HG03196 (cell line): Measurements from ENCODE around the gene TTC7B.
"Not testable (repeated sequence)": the region's sequence is repeated elsewhere in the genome, so short reads cannot be mapped to it uniquely, and the experiment has no call there.

Experiments used
- ATAC-seq: cut with Tn5 transposase; IDR thresholded peaks from one replicate; pipeline ENCODE4 v1.9.1; 2021; ENCODE audit not compliant: unreplicated experiment

Gene TTC7B

GRCh38 chr14:90815822-90816662 is at the start of gene TTC7B:
TTC7B (minus strand) TSS chr14:90816430; CDS start chr14:90816295, 135 bp downstream.
- ATAC-seq, result no peak

- ATAC-seq, result no peak
Observed at GRCh38 chr14:90864741-90865140, 48.5 kb upstream of the TTC7B start.

- no peak for ATAC-seq
Observed at GRCh38 chr14:90858511-90858910, 42.3 kb upstream of the TTC7B start.

- ATAC-seq, result no peak
Observed at GRCh38 chr14:90857866-90858265, 41.6 kb upstream of the TTC7B start.

- not testable (repeated sequence) for ATAC-seq
Observed at GRCh38 chr14:90856115-90856514, 39.9 kb upstream of the TTC7B start.

- no peak for ATAC-seq
Observed at GRCh38 chr14:90853116-90853515, 36.9 kb upstream of the TTC7B start.

GRCh38 chr14:90851327-90852036 is 35.3 kb upstream of the TTC7B start:
- no peak for ATAC-seq

GRCh38 chr14:90850487-90850886 is 34.3 kb upstream of the TTC7B start:
- ATAC-seq, result no peak

- ATAC-seq, result no peak
Observed at GRCh38 chr14:90849787-90850444, 33.7 kb upstream of the TTC7B start.

- no peak for ATAC-seq
Observed at GRCh38 chr14:90848944-90849731, 32.9 kb upstream of the TTC7B start.

- ATAC-seq, result no peak
Observed at GRCh38 chr14:90846511-90846910, 30.3 kb upstream of the TTC7B start.

- no peak for ATAC-seq
Observed at GRCh38 chr14:90844321-90844720, 28.1 kb upstream of the TTC7B start.

- ATAC-seq, result no peak
Observed at GRCh38 chr14:90842726-90843125, 26.5 kb upstream of the TTC7B start.

GRCh38 chr14:90840667-90841066 is 24.4 kb upstream of the TTC7B start:
- not testable (repeated sequence) for ATAC-seq

GRCh38 chr14:90839889-90840266 is 23.6 kb upstream of the TTC7B start:
- no peak for ATAC-seq

- ATAC-seq, result no peak
Observed at GRCh38 chr14:90839024-90839888, 23.0 kb upstream of the TTC7B start.

- not testable (repeated sequence) for ATAC-seq
Observed at GRCh38 chr14:90838531-90838930, 22.3 kb upstream of the TTC7B start.

- no peak for ATAC-seq
Observed at GRCh38 chr14:90837355-90837754, 21.1 kb upstream of the TTC7B start.

GRCh38 chr14:90836692-90837063 is 20.4 kb upstream of the TTC7B start:
- ATAC-seq, result no peak

GRCh38 chr14:90831821-90832220 is 15.6 kb upstream of the TTC7B start:
- no peak for ATAC-seq
